ENCODE results near the gene ZFP91. TPM values are rescaled to one million over a fixed set of nuclear protein-coding genes. Genes with fewer than 3 reads are reported as not detected.

ZFP91 gene
- total and polyA plus RNA-seq, 2 experiments from 2014 or later = 21.4 to 59.0 TPM

GRCh38 chr11:58625086-58625485 is 46.2 kb downstream of the ZFP91 start:
- DNase-seq = peak; percentile 55
- TF ChIP-seq EZH2 (IDR thresholded peaks at IDR 0.05; ENCODE audit: insufficient read depth, poor library complexity, severe bottlenecking) (no peak), EZH2phosphoT487 (IDR thresholded peaks at IDR 0.05; ENCODE audit: insufficient read depth, low read depth) (no peak)
- in situ Hi-C loops (cut with MboI) = no loop called here
- no peaks in the 10 kb centered on the region for H3K27me3 ChIP-seq (replicated peaks; ENCODE audit: insufficient read depth)
- H3K9me2 ChIP-seq (ENCODE audit: insufficient read depth) = no peaks in the 10 kb centered on the region
- peaks cover 36% of the 10 kb centered on the region for H3K36me3 ChIP-seq (ENCODE audit: low read depth)
- no peak overlapping the region for H2AFZ ChIP-seq
- H3K4me3 ChIP-seq = no peak overlapping the region
- H3K27ac ChIP-seq = peak overlapping the region; percentile 91
- 0 out of 2 replicates have a peak overlapping the region, but pooled peaks have one; percentile 33 for H3K9ac ChIP-seq
- H3K79me2 ChIP-seq (ENCODE audit: insufficient read depth) = peaks cover 46% of the 10 kb centered on the region
- H4K20me1 ChIP-seq (ENCODE audit: insufficient read depth) = no peaks in the 10 kb centered on the region
- H3K4me2 ChIP-seq (ENCODE audit: unreplicated experiment) = peak overlapping the region; percentile 12
- H3K9me3 ChIP-seq (ENCODE audit: low read depth) = no peaks in the 10 kb centered on the region
- peaks cover 55% of the 10 kb centered on the region for H3F3A ChIP-seq (ENCODE audit: insufficient read depth)
- H3K4me1 ChIP-seq (ENCODE audit: insufficient read depth) = peaks cover 69% of the 10 kb centered on the region
- 45 to 52% methylated on average over 4 of the region's 4 CpGs for WGBS, 2 experiments (ENCODE audit: low coverage in 1 of 2, low lambda C conversion rate in 2 of 2, missing lambda C conversion rate in 2 of 2)

- no peaks in the 10 kb centered on the region for H3K27me3 ChIP-seq (replicated peaks; ENCODE audit: insufficient read depth)
- H3K9ac ChIP-seq = peak overlapping the region; percentile 33
- TF ChIP-seq EZH2phosphoT487 (IDR thresholded peaks at IDR 0.05; ENCODE audit: insufficient read depth, low read depth) (no peak), EZH2 (IDR thresholded peaks at IDR 0.05; ENCODE audit: insufficient read depth, poor library complexity, severe bottlenecking) (no peak)
- H3K4me3 ChIP-seq = no peak overlapping the region
- peaks cover 55% of the 10 kb centered on the region for H3F3A ChIP-seq (ENCODE audit: insufficient read depth)
- peak overlapping the region; percentile 91 for H3K27ac ChIP-seq
- H3K36me3 ChIP-seq (ENCODE audit: low read depth) = peaks cover 33% of the 10 kb centered on the region
- peaks cover 65% of the 10 kb centered on the region for H3K4me1 ChIP-seq (ENCODE audit: insufficient read depth)
- H2AFZ ChIP-seq = no peak overlapping the region
- H3K9me3 ChIP-seq (ENCODE audit: low read depth) = no peaks in the 10 kb centered on the region
- H3K4me2 ChIP-seq (ENCODE audit: unreplicated experiment) = peak overlapping the region; percentile 36
- H4K20me1 ChIP-seq (ENCODE audit: insufficient read depth) = no peaks in the 10 kb centered on the region
- H3K79me2 ChIP-seq (ENCODE audit: insufficient read depth) = peaks cover 37% of the 10 kb centered on the region
- DNase-seq = peak; percentile 52
- 72 to 80% methylated on average over 4 of the region's 4 CpGs for WGBS, 2 experiments (ENCODE audit: low coverage in 1 of 2, low lambda C conversion rate in 2 of 2, missing lambda C conversion rate in 2 of 2)
- in situ Hi-C loops (cut with MboI) = no loop called here
- H3K9me2 ChIP-seq (ENCODE audit: insufficient read depth) = no peaks in the 10 kb centered on the region
Measured at GRCh38 chr11:58625826-58626460, 47.1 kb downstream of the ZFP91 start.

DNA sequence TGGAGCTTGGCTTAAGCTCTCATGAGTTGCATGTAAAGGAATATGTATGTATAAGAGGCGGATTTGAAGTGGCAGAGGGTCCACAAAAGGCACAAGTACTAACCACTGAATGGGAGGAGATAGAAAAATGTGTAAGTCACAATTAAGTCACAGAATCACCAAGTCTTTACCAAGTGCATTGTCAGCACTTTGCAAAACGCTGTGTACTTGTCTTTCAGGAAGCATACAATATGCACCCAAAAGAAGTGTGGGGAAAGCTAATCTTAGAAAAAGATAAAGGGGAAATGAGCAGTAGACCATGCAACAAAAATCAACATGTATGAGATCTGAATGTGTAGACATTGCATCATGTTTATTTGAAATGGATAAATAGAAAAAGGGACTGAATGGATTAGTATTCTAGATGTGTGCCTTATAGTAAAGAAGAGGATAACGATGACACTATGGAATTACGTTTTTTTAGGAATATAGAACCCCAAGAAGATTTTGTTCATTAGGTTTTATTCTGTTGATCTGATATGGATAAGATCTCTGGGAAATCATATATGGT is 48.1 kb downstream of the ZFP91 start:
- Histone ChIP-seq H3K27me3 (replicated peaks; ENCODE audit: insufficient read depth) (no peaks in the 10 kb centered on the region), H3K79me2 (ENCODE audit: insufficient read depth) (peaks cover 27% of the 10 kb centered on the region), H3K9ac (peak overlapping the region; percentile 64), H3K27ac (peak overlapping the region; percentile 91), H2AFZ (no peak overlapping the region), H3K9me3 (ENCODE audit: low read depth) (no peaks in the 10 kb centered on the region), H3K36me3 (ENCODE audit: low read depth) (peaks cover 26% of the 10 kb centered on the region), H3K4me2 (ENCODE audit: unreplicated experiment) (peak overlapping the region; percentile 77), H3K4me1 (ENCODE audit: insufficient read depth) (peaks cover 59% of the 10 kb centered on the region), H3K9me2 (ENCODE audit: insufficient read depth) (no peaks in the 10 kb centered on the region), H3F3A (ENCODE audit: insufficient read depth) (peaks cover 55% of the 10 kb centered on the region), H3K4me3 (peak overlapping the region; percentile 49), H4K20me1 (ENCODE audit: insufficient read depth) (no peaks in the 10 kb centered on the region)
- 65 to 67% methylated on average over 4 of the region's 4 CpGs for WGBS, 2 experiments (ENCODE audit: low coverage in 1 of 2, low lambda C conversion rate in 2 of 2, missing lambda C conversion rate in 2 of 2)
- in situ Hi-C loops (cut with MboI) = no loop called here
- no peak for DNase-seq
- no peak for TF ChIP-seq EZH2phosphoT487 (IDR thresholded peaks at IDR 0.05; ENCODE audit: insufficient read depth, low read depth)
- TF ChIP-seq EZH2 (IDR thresholded peaks at IDR 0.05; ENCODE audit: insufficient read depth, poor library complexity, severe bottlenecking) = no peak

GRCh38 chr11:58628446-58628845 is 49.6 kb downstream of the ZFP91 start:
- Histone ChIP-seq H3F3A (ENCODE audit: insufficient read depth) (peaks cover 55% of the 10 kb centered on the region), H3K9me2 (ENCODE audit: insufficient read depth) (no peaks in the 10 kb centered on the region), H3K4me2 (ENCODE audit: unreplicated experiment) (peak overlapping the region; percentile 77), H2AFZ (no peak overlapping the region), H3K36me3 (ENCODE audit: low read depth) (peaks cover 17% of the 10 kb centered on the region), H3K4me1 (ENCODE audit: insufficient read depth) (peaks cover 53% of the 10 kb centered on the region), H3K9ac (peak overlapping the region; percentile 64), H3K27ac (peak overlapping the region; percentile 91), H3K9me3 (ENCODE audit: low read depth) (no peaks in the 10 kb centered on the region), H3K27me3 (replicated peaks; ENCODE audit: insufficient read depth) (no peaks in the 10 kb centered on the region), H3K79me2 (ENCODE audit: insufficient read depth) (peaks cover 12% of the 10 kb centered on the region), H3K4me3 (peak overlapping the region; percentile 49), H4K20me1 (ENCODE audit: insufficient read depth) (no peaks in the 10 kb centered on the region)
- peak; percentile 80 for DNase-seq
- 67 to 70% methylated on average over 3 of the region's 3 CpGs for WGBS, 2 experiments (ENCODE audit: low coverage in 1 of 2, low lambda C conversion rate in 2 of 2, missing lambda C conversion rate in 2 of 2)
- TF ChIP-seq EZH2 (IDR thresholded peaks at IDR 0.05; ENCODE audit: insufficient read depth, poor library complexity, severe bottlenecking) (no peak), EZH2phosphoT487 (IDR thresholded peaks at IDR 0.05; ENCODE audit: insufficient read depth, low read depth) (no peak)
- in situ Hi-C loops (cut with MboI) = no loop called here

All from GM23248 (cell line).